HCT116 (cell line): Measurements from ENCODE around the gene LAMA4. TPM values are rescaled to one million over a fixed set of nuclear protein-coding genes. Genes with fewer than 3 reads are reported as not detected.

ENCODE experiments used
- ATAC-seq: fragments of 200-7000 bp; cut with Tn5 transposase; 2 replicates; pipeline ENCODE4 v1.9.1; 2020; ENCODE audit warnings: mild to moderate bottlenecking, moderate library complexity
- BruUV-seq: library from RNA; stranded (reverse); fragments of 400-500 nt; replicated peaks from 2 replicates; lab custom pipeline; 2021; lab: Mats Ljungman, UMichigan
- CTCF ChIA-PET: fragments of 300-600 bp; sonication (Branson Sonifier 250); formaldehyde crosslinking; loops from one replicate; lab custom pipeline; 2021; ENCODE audit warnings: antibody characterized with exemption; lab: Charles Lee
- POLR2A ChIA-PET: fragments of 300-600, 350-600 bp; sonication (Branson Sonifier 250); formaldehyde crosslinking; loops from one replicate; lab custom pipeline; 2021; ENCODE audit warnings: antibody characterized with exemption; lab: Charles Lee
- RAD21 ChIA-PET, 2 experiments: fragments of 300-600 bp; sonication (Branson Sonifier 250); formaldehyde crosslinking; loops; one replicate each; lab custom pipeline; 2023; ENCODE audit warnings: low total read pairs in 2 of 2; ENCODE audit not compliant: uncharacterized antibody in 2 of 2, unreplicated experiment in 2 of 2, low non-redundant PET in 1 of 2; lab: Charles Lee
- DNase-seq: peaks from one replicate; pipeline ENCODE4 v3.0.0-alpha.2; 2010; ENCODE audit warnings: low read depth, low spot score
- H2AFZ ChIP-seq: fragments of 200-600 bp; shearing (Covaris generic), sonication (generic); 2 replicates; pipeline ENCODE4 v1.6.1; 2017; ENCODE audit warnings: low read depth, mixed run types, mixed read lengths, antibody characterized with exemption, low read length; ENCODE audit not compliant: poor library complexity, severe bottlenecking
- H3K27ac ChIP-seq: 2 replicates; pipeline ENCODE4 v1.5.1; 2012; ENCODE audit warnings: low read depth, low read length
- H3K27me3 ChIP-seq: fragments of 200-600 bp; sonication (generic); 2 replicates; pipeline ENCODE4 v1.6.1; 2016; ENCODE audit warnings: mixed run types, low read length, mixed read lengths; ENCODE audit not compliant: insufficient read depth
- H3K36me3 ChIP-seq, 2 experiments: fragments of 200-500 bp in 1 of 2; fragments of 200-600 bp in 1 of 2; sonication (Bioruptor generic) in 1 of 2; sonication (generic) in 1 of 2; 2 replicates each; pipeline versions ENCODE4 v1.5.1 to v1.6.1; 2014 to 2016; ENCODE audit warnings: low read length in 2 of 2, inconsistent platforms in 1 of 2, mixed read lengths in 1 of 2, mixed run types in 1 of 2; ENCODE audit not compliant: insufficient read depth in 2 of 2, control insufficient read depth in 1 of 2
- H3K4me1 ChIP-seq, 2 experiments: fragments of 200-600 bp in 1 of 2; sonication (generic) in 1 of 2; 2 replicates each; pipeline versions ENCODE4 v1.5.1 to v1.6.1; 2012 to 2017; ENCODE audit warnings: low read length in 2 of 2, inconsistent platforms in 1 of 2, mild to moderate bottlenecking in 1 of 2, mixed read lengths in 1 of 2, mixed run types in 1 of 2, moderate library complexity in 1 of 2; ENCODE audit not compliant: insufficient read depth in 2 of 2, control insufficient read depth in 1 of 2
- H3K4me2 ChIP-seq: fragments of 200-600 bp; sonication (generic); 2 replicates; pipeline ENCODE4 v1.6.1; 2017; ENCODE audit warnings: mixed run types, low read length, mixed read lengths
- H3K4me3 ChIP-seq, 2 experiments: fragments of 200-600 bp in 1 of 2; sonication (generic) in 1 of 2; replicated peaks in 1 of 2; 2 replicates each; pipeline ENCODE4 v1.5.1; 2011 to 2016; ENCODE audit warnings: low read length in 2 of 2, control low read depth in 1 of 2, low read depth in 1 of 2, mild to moderate bottlenecking in 1 of 2, mixed read lengths in 1 of 2, mixed run types in 1 of 2
- H3K79me2 ChIP-seq: fragments of 200-600 bp; sonication (generic); 2 replicates; pipeline ENCODE4 v1.6.1; 2017; ENCODE audit warnings: mild to moderate bottlenecking, mixed run types, low read length, moderate library complexity, mixed read lengths; ENCODE audit not compliant: insufficient read depth
- H3K9ac ChIP-seq: fragments of 200-600 bp; sonication (generic); 2 replicates; pipeline ENCODE4 v1.6.1; 2016; ENCODE audit warnings: low read length, mixed read lengths
- H3K9me2 ChIP-seq: fragments of 200-600 bp; sonication (generic), shearing (Covaris generic); 2 replicates; pipeline ENCODE4 v1.6.1; 2017; ENCODE audit warnings: mixed run types, mild to moderate bottlenecking, moderate library complexity; ENCODE audit not compliant: insufficient read depth
- H3K9me3 ChIP-seq, 2 experiments: fragments of 200-500 bp in 1 of 2; fragments of 200-600 bp in 1 of 2; sonication (Bioruptor generic) in 1 of 2; sonication (generic) in 1 of 2; 2 replicates each; pipeline ENCODE4 v1.6.1; 2014 to 2017; ENCODE audit warnings: low read length in 2 of 2, mixed read lengths in 2 of 2, inconsistent platforms in 1 of 2, low read depth in 1 of 2, mild to moderate bottlenecking in 1 of 2, mixed run types in 1 of 2, moderate library complexity in 1 of 2; ENCODE audit not compliant: control insufficient read depth in 1 of 2, insufficient read depth in 1 of 2
- H4K20me1 ChIP-seq: fragments of 200-600 bp; sonication (generic), shearing (Covaris generic); 2 replicates; pipeline ENCODE4 v1.6.1; 2017; ENCODE audit warnings: mixed run types, mild to moderate bottlenecking, moderate library complexity; ENCODE audit not compliant: insufficient read depth
- CBX3 ChIP-seq: IDR thresholded peaks from 2 replicates; pipeline ENCODE4 v1.6.1; 2012; ENCODE audit warnings: low read depth
- EGR1 ChIP-seq: IDR thresholded peaks from 2 replicates; pipeline ENCODE4 v1.6.1; 2012; ENCODE audit warnings: low read depth
- ELF1 ChIP-seq: IDR thresholded peaks from 2 replicates; pipeline ENCODE4 v1.6.1; 2012; ENCODE audit warnings: low read depth, borderline replicate concordance
- EZH2 ChIP-seq: fragments of 200-600 bp; sonication (generic); IDR thresholded peaks from 2 replicates; pipeline ENCODE4 v1.6.1; 2017; ENCODE audit warnings: antibody characterized with exemption, mixed run types
- EZH2phosphoT487 ChIP-seq: fragments of 200-600 bp; IDR thresholded peaks from 2 replicates; pipeline ENCODE4 v1.6.1; 2018; ENCODE audit warnings: antibody characterized with exemption, borderline replicate concordance
- FOSL1 ChIP-seq: IDR thresholded peaks from 2 replicates; pipeline ENCODE4 v1.6.1; 2012; ENCODE audit warnings: low read depth
- JUND ChIP-seq: IDR thresholded peaks from 2 replicates; pipeline ENCODE4 v1.6.1; 2012
- POLR2A ChIP-seq: IDR thresholded peaks from 2 replicates; pipeline ENCODE4 v1.7.0; 2011; ENCODE audit warnings: borderline replicate concordance; ENCODE audit not compliant: insufficient read depth, insufficient read length; ENCODE audit errors: extremely low read depth
- POLR2AphosphoS5 ChIP-seq: IDR thresholded peaks from 2 replicates; pipeline ENCODE4 v1.6.1; 2011; ENCODE audit warnings: mild to moderate bottlenecking, low read depth, low read length, moderate library complexity
- RAD21 ChIP-seq: IDR thresholded peaks from 2 replicates; pipeline ENCODE4 v1.6.1; 2012; ENCODE audit warnings: low read depth, mild to moderate bottlenecking
- SRF ChIP-seq: IDR thresholded peaks from 2 replicates; pipeline ENCODE4 v1.6.1; 2012; ENCODE audit warnings: low read depth
- YY1 ChIP-seq: IDR thresholded peaks from 2 replicates; pipeline ENCODE4 v1.6.1; 2011; ENCODE audit warnings: low read length, low read depth, moderate library complexity, mild to moderate bottlenecking; ENCODE audit not compliant: insufficient replicate concordance; ENCODE audit errors: extremely low read depth
- ZFX ChIP-seq: fragments of 450-650 bp; IDR thresholded peaks from 2 replicates; pipeline ENCODE4 v1.6.1; 2017
- ZNF274 ChIP-seq: fragments of 200-500 bp; sonication (Bioruptor generic); IDR thresholded peaks from 2 replicates; pipeline ENCODE4 v1.6.1; 2014; ENCODE audit warnings: mild to moderate bottlenecking, low read depth, low read length, inconsistent platforms
- intact Hi-C: fragments of 100-400 bp; cut with micrococcal nuclease; formaldehyde crosslinking; loops from 2 replicates; pipeline ENCODE4 v1.10.0; 2022
- total RNA-seq: library from RNA; stranded (reverse); gene quantifications from one replicate; pipeline ENCODE4 v1.2.1, GENCODE V29; 2021; ENCODE audit not compliant: unreplicated experiment
- TF ChIP-seq, protein P1 (sequence below), 3 experiments: fragments of 200-600 bp in 1 of 3; sonication (generic) in 1 of 3; IDR thresholded peaks in 2 of 3; conservative IDR thresholded peaks in 1 of 3; 2 replicates each; pipeline ENCODE4 v1.5.1; 2012 to 2017; ENCODE audit warnings: low read depth in 2 of 3, low read length in 2 of 3, antibody characterized with exemption in 1 of 3, borderline replicate concordance in 1 of 3, control low read depth in 1 of 3, mild to moderate bottlenecking in 1 of 3, mixed read lengths in 1 of 3, mixed run types in 1 of 3, moderate library complexity in 1 of 3; ENCODE audit not compliant: insufficient read depth in 1 of 3

Gene LAMA4
- total RNA-seq, 1 experiment from 2014 or later, result 2.2 TPM

DNA sequence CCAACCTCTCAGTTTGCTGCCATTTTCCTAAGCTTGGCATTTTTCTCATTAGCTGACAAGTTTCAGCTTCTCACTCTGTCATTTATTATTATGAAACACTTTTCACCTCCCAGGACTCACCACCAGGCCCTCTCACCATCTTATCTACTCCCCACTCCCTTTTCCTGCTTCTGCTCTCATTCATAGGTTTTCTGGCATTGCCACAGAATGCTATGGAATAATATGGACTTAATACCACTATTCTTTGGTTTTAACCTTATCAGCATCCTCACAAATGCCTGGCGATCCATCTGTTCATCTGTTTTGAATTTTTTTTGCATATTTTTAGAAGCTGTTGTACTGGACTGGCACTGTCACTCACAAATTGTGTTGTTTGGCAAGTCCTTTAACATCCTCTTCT lies 16.4 kb upstream of the LAMA4 start:
- H3K4me1 ChIP-seq, result no peaks in the 10 kb centered on the region
- H3K9ac ChIP-seq, result no peak overlapping the region
- H3K27ac ChIP-seq, result no peak overlapping the region
- intact Hi-C loops, result no loop called here
- H3K4me2 ChIP-seq, result no peak overlapping the region
- ATAC-seq, result no peak
- RAD21 ChIA-PET, result no interaction called here
- H3K27me3 ChIP-seq, result no peaks in the 10 kb centered on the region
- no peaks in the 10 kb centered on the region for H4K20me1 ChIP-seq
- POLR2A ChIA-PET, result no interaction called here
- no peaks in the 10 kb centered on the region for H3K79me2 ChIP-seq
- CTCF ChIA-PET, result interaction anchor here (4.7 kb wide), 1 partner anchor 91 kb away, joined by 41 read pairs; no protein-coding TSS in a partner anchor
- BruUV-seq, result no TSS peak
- H3K9me3 ChIP-seq, result no peaks in the 10 kb centered on the region
- H3K36me3 ChIP-seq, result no peaks in the 10 kb centered on the region
- H2AFZ ChIP-seq, result no peak overlapping the region
- DNase-seq, result no peak
- no peak for TF ChIP-seq POLR2A
- TF ChIP-seq EGR1, result no peak
- no peak for TF ChIP-seq RAD21
- no peak for TF ChIP-seq POLR2AphosphoS5
- TF ChIP-seq EZH2, result no peak
- no peak for TF ChIP-seq JUND
- TF ChIP-seq FOSL1, result no peak
- no peak for TF ChIP-seq CBX3
- no peak for TF ChIP-seq SRF
- no peak for TF ChIP-seq ZNF274
- no peak for TF ChIP-seq ZFX
- TF ChIP-seq ELF1, result no peak
- TF ChIP-seq YY1, result no peak
- no peak for TF ChIP-seq EZH2phosphoT487
- TF ChIP-seq, protein P1, sequence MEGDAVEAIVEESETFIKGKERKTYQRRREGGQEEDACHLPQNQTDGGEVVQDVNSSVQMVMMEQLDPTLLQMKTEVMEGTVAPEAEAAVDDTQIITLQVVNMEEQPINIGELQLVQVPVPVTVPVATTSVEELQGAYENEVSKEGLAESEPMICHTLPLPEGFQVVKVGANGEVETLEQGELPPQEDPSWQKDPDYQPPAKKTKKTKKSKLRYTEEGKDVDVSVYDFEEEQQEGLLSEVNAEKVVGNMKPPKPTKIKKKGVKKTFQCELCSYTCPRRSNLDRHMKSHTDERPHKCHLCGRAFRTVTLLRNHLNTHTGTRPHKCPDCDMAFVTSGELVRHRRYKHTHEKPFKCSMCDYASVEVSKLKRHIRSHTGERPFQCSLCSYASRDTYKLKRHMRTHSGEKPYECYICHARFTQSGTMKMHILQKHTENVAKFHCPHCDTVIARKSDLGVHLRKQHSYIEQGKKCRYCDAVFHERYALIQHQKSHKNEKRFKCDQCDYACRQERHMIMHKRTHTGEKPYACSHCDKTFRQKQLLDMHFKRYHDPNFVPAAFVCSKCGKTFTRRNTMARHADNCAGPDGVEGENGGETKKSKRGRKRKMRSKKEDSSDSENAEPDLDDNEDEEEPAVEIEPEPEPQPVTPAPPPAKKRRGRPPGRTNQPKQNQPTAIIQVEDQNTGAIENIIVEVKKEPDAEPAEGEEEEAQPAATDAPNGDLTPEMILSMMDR (IDR thresholded peaks at IDR 0.05 in 2 of 3, conservative IDR thresholded peaks at IDR 0.05 in 1 of 3; ENCODE audit: borderline replicate concordance in 1 of 3, insufficient read depth in 1 of 3, low read depth in 2 of 3, low read length in 2 of 3), result no peak
- H3K4me3 ChIP-seq, result no peak overlapping the region
- no peaks in the 10 kb centered on the region for H3K9me2 ChIP-seq
